Right lobe of liver (tissue), 6 donors: ENCODE measurements around the gene KCNJ12. TPM values are rescaled to one million over a fixed set of nuclear protein-coding genes. Genes with fewer than 3 reads are reported as not detected.
"Not testable (repeated sequence)": the region's sequence is repeated elsewhere in the genome, so short reads cannot be mapped to it uniquely, and the experiment has no call there.

Source experiments
- ATAC-seq, 4 donors: fragments of 200-7000 bp; cut with Tn5 transposase; one replicate each; pipeline ENCODE4 v1.9.1; 2020; ENCODE audit warnings: mild to moderate bottlenecking in 4 of 4, moderate library complexity in 4 of 4
- DNase-seq, 3 donors: peaks; one replicate each; pipeline ENCODE4 v3.0.0-alpha.2; 2020
- H3K27ac ChIP-seq, 3 donors: fragments of 200-600 bp; one replicate each; pipeline ENCODE4 v1.8.0; 2022
- H3K27me3 ChIP-seq, 2 donors: fragments of 200-600 bp; one replicate each; pipeline ENCODE4 v1.8.0; 2022
- H3K36me3 ChIP-seq, 4 donors: fragments of 200-600 bp; sonication (generic) in 1 of 4; one replicate each; pipeline versions ENCODE4 v1.5.1 to v1.8.0; 2017 to 2022; ENCODE audit warnings: control low read depth in 1 of 4
- H3K4me1 ChIP-seq, 4 donors: fragments of 200-600 bp; sonication (generic) in 1 of 4; one replicate each; pipeline versions ENCODE4 v1.5.1 to v1.8.0; 2017 to 2022; ENCODE audit warnings: control low read depth in 1 of 4
- H3K4me3 ChIP-seq, 3 donors: fragments of 200-600 bp; one replicate each; pipeline ENCODE4 v1.8.0; 2022
- H3K9me3 ChIP-seq, 4 donors: fragments of 200-600 bp; sonication (generic) in 1 of 4; one replicate each; pipeline versions ENCODE4 v1.5.1 to v1.8.0; 2017 to 2022; ENCODE audit warnings: control low read depth in 1 of 4
- POLR2A ChIP-seq: fragments of 450-650 bp; IDR thresholded peaks from one replicate; pipeline ENCODE4 v1.6.1; 2017; ENCODE audit warnings: antibody characterized with exemption, mild to moderate bottlenecking
- WGBS: methylation state at CpG from one replicate; pipeline ENCODE4 v1.1.6; 2018; ENCODE audit warnings: low coverage, low lambda C conversion rate; ENCODE audit not compliant: insufficient coverage; ENCODE audit errors: missing lambda C conversion rate; 5-methylcytosine and 5-hydroxymethylcytosine counted together
- intact Hi-C, 2 donors: fragments of 100-400 bp; cut with DNase I; formaldehyde crosslinking; loops; one replicate each; pipeline versions ENCODE4 v1.11.2 to v1.14.1; 2022
- total RNA-seq, 6 experiments: library from RNA; depleted of rRNA in 2 of 6; stranded (reverse); fragments of >200 nt in 2 of 6; fragmentation: NEBNext Ultra II Directional in 3 of 6; extraction: Animal tissue kit (Norgen Biotek cat#: 25700) in 3 of 6; gene quantifications; one replicate each; pipeline versions ENCODE4 v1.1.0 to v1.2.4, GENCODE V29; 2016 to 2023
- TF ChIP-seq, protein P1 (sequence below), 4 donors: fragments of 200-600 bp in 3 of 4; fragments of 450-650 bp in 1 of 4; IDR thresholded peaks; one replicate each; pipeline versions ENCODE4 v1.5.1 to v1.8.0; 2016 to 2022; ENCODE audit warnings: antibody characterized with exemption in 4 of 4, mild to moderate bottlenecking in 2 of 4
- donor health status: DM: no; HTN: yes; CAD: no.
- donor health status: DM: no; HTN: no; CAD: no.
- donor health status: DM: no; HTN: no; CAD: no.
- donor health status: DM: no; HTN: yes; CAD: no.
- donor health status: DM: no; HTN: yes; CAD: no.

KCNJ12 gene
- total RNA-seq, 6 experiments from 2014 or later = 0.07 to 2.2 (median 0.23) TPM

DNA sequence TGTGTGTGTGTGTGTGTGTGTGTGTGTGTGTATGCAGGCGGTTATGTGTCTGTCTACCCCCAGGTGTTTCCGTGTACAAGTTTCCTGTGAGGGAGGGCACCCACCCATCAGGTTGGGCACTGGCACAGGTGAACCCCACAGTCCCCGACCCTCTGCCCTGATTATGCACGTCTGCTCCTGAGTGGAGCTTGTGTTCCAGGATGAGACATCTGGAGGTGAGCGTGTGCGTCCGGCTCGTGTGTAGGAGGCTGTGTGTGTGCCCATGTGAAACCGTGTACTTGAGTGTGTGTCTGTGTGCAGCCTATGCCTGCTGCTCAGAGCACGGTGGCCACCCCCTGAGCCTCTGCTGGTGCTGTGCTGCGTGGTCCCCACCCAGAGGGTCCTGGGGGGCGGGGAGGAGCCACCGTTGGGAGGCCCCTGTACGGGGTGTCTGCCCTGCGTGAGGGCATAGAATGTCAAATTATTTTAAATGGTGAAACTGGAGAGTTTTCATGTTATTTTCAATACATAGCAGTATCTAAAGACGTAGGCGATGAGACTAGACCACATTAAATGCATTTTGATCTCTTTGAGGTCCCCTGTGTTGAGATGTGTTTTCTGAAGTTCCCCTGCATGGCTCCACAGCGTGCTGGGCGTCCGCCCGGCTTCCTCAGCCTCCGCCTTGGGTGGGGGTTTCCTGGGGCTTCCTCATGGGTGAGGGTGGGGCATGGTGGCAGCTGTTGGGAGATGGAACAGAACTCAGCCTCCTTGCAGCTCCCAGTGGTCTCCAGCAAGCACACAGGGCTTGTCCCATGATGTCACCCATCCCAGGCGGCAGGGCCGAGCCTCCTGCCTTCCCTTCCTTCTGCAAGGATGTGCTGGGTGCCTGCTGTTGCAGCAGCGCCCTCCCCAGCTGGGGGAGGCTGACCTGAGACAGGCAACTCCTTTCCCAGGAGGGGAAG is 43.4 kb downstream of the KCNJ12 start:
- TF ChIP-seq, protein P1, sequence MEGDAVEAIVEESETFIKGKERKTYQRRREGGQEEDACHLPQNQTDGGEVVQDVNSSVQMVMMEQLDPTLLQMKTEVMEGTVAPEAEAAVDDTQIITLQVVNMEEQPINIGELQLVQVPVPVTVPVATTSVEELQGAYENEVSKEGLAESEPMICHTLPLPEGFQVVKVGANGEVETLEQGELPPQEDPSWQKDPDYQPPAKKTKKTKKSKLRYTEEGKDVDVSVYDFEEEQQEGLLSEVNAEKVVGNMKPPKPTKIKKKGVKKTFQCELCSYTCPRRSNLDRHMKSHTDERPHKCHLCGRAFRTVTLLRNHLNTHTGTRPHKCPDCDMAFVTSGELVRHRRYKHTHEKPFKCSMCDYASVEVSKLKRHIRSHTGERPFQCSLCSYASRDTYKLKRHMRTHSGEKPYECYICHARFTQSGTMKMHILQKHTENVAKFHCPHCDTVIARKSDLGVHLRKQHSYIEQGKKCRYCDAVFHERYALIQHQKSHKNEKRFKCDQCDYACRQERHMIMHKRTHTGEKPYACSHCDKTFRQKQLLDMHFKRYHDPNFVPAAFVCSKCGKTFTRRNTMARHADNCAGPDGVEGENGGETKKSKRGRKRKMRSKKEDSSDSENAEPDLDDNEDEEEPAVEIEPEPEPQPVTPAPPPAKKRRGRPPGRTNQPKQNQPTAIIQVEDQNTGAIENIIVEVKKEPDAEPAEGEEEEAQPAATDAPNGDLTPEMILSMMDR (IDR thresholded peaks at IDR 0.05) = no peak
- no peak for TF ChIP-seq POLR2A
- DNase-seq = peak in 1 of 3 donors; percentile 31
- Histone ChIP-seq H3K4me1 (no peaks in the 10 kb centered on the region), H3K9me3 (no peaks in the 10 kb centered on the region), H3K27ac (no peak overlapping the region), H3K27me3 (no peaks in the 10 kb centered on the region), H3K36me3 (no peaks in the 10 kb centered on the region), H3K4me3 (no peak overlapping the region)
- WGBS = 52% methylated on average over 10 of the region's 25 CpGs
- no peak for ATAC-seq
- intact Hi-C loops = no loop called here

DNA sequence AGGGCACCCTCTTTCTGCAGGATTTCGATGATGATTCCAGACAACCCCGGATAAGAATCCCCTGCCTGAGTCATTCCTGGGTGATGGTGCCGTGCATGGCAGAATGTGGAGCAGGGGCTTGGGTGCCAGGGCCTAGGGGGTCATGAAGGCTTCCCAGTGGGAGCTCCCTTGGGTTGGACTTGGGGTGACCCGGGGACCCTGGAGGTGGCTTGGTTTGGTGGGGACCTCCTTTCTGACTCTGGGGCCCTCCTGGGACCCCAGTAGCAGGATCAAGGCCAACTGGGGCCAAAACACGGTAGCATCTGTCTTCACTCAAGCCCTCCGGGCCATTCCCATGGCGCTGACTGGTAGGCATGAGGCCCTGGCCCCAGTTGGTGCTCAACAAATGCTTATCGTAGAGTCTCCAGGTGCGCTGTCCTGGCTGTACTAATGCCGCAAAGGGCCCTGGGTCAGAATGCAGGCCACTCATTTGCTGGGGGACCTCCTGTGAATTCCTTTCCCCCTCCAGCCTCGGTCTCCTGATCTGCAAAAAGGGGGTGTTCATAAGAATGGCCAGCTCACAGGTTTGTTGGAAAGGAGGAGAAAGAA is 44.4 kb downstream of the KCNJ12 start:
- H3K27me3 ChIP-seq, DNase-seq, ATAC-seq, H3K27ac ChIP-seq, H3K36me3 ChIP-seq, intact Hi-C loops, H3K9me3 ChIP-seq, H3K4me1 ChIP-seq, H3K4me3 ChIP-seq: not testable (repeated sequence)
- WGBS = 52% methylated on average over 6 of the region's 11 CpGs

DNA sequence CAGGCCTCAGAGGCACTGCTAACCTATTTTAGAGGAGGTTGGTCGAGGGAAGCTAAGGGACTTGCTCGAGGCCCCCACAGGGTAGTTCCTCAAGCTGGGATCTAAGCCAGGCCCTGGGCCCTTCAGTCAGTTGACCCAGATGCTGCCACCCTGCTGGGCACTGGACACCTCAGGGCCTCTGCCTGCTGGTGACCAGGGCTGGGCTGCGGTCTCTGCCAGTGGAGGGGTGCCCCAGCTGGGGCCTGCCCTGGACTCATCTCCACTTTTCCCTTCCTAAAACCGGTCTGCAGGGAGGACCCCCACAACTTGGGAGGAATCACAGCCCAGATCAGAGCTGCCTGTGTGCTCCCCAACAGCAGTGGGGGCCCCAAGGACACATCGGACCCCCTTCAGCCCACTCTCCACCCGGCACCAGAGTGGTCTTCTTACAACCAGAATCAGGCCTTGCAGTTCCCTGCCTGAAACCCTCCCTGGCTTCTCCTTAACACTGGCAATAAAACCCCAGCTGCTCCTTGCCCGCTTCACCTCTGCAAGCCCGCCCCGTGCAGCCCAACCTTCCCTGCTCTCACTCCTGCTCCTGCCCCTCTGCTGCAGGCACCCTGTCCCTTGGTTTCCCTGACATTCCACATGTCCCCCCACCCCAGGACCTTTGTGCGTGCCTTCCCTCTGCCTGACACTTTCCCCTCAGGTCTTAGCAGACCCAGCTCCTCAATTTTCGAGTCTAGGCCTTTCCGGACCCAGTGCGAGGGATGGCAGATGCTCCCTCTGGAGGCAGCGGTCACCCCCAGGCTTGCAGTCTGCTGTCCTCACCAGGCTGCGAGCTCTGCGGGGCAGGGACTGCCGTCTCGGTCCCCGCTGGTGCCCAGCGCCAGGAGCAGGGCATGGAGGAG is 45.5 kb downstream of the KCNJ12 start:
- not testable (repeated sequence) for DNase-seq

DNA sequence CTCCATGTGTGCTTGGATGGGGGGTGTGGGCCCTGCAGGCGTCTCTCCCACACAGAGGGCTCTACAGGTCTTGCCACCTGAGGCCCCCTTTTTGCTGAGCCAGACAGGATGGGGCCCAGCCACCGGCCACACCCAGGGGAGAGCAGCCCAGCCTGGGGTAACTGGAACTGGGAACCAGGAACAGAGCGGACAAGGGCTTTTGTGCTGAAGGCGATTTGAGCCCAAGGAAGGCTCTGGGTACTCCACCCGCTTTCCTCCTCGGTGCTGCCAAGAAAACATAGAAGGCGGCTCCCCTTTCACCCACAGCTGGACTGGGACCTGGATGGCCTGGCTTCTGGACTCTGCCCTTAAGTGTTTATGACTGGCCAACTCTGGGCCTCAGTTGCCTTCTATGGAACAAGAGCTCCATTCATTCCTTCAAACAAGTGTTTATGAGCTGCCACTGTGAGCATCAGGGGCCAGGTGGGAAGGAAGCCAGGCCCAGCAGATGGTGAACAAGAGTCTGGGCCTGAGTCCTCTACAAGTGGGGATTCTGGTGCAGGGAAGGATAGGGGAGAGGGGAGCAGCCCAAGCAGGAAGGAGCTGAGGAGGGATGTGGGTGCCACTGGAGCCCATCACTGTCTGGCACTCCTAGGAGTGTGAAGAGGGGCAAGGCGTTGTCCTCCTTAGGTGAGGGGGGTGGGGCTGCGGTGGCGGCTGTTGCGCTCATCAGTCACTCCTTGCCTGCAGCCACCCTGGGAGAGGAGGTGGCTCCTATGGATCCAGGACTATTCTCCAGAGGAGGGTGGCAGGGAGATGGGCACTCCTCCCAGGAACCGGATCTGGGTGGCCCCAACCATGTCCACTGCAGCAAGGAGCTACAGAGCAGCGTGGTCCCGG is 46.4 kb downstream of the KCNJ12 start:
- intact Hi-C loops, H3K4me3 ChIP-seq, DNase-seq, H3K27me3 ChIP-seq, H3K36me3 ChIP-seq, H3K9me3 ChIP-seq, H3K27ac ChIP-seq, H3K4me1 ChIP-seq: not testable (repeated sequence)
- peak in 1 of 4 donors; percentile 2 for ATAC-seq
- WGBS = 79% methylated on average over 6 of the region's 14 CpGs

More for the DNA sequence above, 45.5 kb downstream of the KCNJ12 start:
- intact Hi-C loops, H3K27ac ChIP-seq, H3K4me1 ChIP-seq, H3K36me3 ChIP-seq, H3K27me3 ChIP-seq, H3K4me3 ChIP-seq, H3K9me3 ChIP-seq: not testable (repeated sequence)
- 84% methylated on average over 7 of the region's 20 CpGs for WGBS
- ATAC-seq = peak in 1 of 4 donors; percentile 3

DNA sequence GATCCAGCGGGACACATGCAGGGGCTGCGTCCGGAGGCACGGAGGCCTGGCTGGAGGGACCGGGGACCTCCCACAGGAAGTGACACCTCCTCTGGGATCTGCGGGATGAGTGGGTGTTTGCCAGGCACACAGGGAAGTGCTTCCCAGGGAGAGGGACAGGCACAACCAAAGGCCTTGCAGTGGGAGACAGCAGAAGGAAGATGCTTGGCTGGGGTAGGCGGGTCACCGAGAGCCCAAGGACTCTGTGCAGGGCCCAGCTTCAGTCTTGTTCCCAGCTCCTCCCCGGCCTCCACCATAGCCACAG is 47.0 kb downstream of the KCNJ12 start:
- DNase-seq, H3K36me3 ChIP-seq, H3K4me1 ChIP-seq, H3K4me3 ChIP-seq, H3K27ac ChIP-seq, intact Hi-C loops, H3K9me3 ChIP-seq, H3K27me3 ChIP-seq: not testable (repeated sequence)
- 60% methylated on average over 1 of the region's 9 CpGs for WGBS
- ATAC-seq = peak in 3 of 4 donors; percentile 9 to 31 (median 27)

DNA sequence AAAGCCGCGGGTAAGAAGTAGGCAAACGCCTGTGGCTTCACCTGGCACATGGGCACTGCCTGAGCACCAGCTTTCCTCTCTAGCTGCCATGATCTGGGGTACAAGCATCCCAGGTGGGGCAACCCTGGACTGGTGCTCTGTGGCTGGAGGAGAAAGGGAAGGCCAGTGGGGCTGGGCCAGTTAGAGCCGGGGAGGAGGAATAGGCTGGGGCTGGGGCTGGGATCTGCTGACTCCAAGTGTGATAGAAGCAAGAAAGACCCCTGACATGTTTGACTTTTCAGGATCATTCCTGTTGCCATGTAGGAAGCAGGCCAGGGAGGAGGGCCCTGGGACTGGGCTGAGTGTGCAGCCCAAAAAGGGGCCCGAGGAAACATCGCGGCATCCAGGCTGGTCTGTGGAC is 48.5 kb downstream of the KCNJ12 start:
- 66% methylated on average over 5 of the region's 7 CpGs for WGBS
- H3K9me3 ChIP-seq, intact Hi-C loops, H3K4me3 ChIP-seq, DNase-seq, H3K27ac ChIP-seq, H3K36me3 ChIP-seq, ATAC-seq, H3K27me3 ChIP-seq, H3K4me1 ChIP-seq: not testable (repeated sequence)
